Tibial artery (tissue), 4 donors: ENCODE data around the gene CRYM.

Experiments
- DNase-seq, 2 donors: peaks; one replicate each; pipeline ENCODE4 v3.0.0-alpha.2; 2019
- H3K27ac ChIP-seq, 2 donors: fragments of 200-600 bp; sonication (generic) in 1 of 2; 1 replicate in 1 of 2; 2 replicates in 1 of 2; pipeline ENCODE4 v1.5.1; 2018 to 2019; ENCODE audit warnings: mild to moderate bottlenecking in 1 of 2
- H3K27me3 ChIP-seq, 2 donors: fragments of 200-600 bp; sonication (generic) in 1 of 2; one replicate each; pipeline versions ENCODE4 v1.5.1 to v1.6.0; 2016 to 2019
- H3K36me3 ChIP-seq, 3 donors: fragments of 200-600 bp; sonication (generic) in 2 of 3; one replicate each; pipeline ENCODE4 v1.5.1; 2016 to 2019; ENCODE audit warnings: mild to moderate bottlenecking in 2 of 3
- H3K4me1 ChIP-seq, 4 donors: fragments of 200-600 bp; sonication (generic) in 2 of 4; 1 replicate in 3 of 4; 2 replicates in 1 of 4; pipeline ENCODE4 v1.5.1; 2016 to 2019
- H3K4me3 ChIP-seq, 2 donors: fragments of 200-600 bp; sonication (generic) in 1 of 2; 1 replicate in 1 of 2; 2 replicates in 1 of 2; pipeline ENCODE4 v1.5.1; 2018 to 2019; ENCODE audit warnings: mild to moderate bottlenecking in 2 of 2
- H3K9me3 ChIP-seq, 3 donors: fragments of 200-600 bp; sonication (generic) in 1 of 3; one replicate each; pipeline ENCODE4 v1.5.1; 2016 to 2019
- CTCF ChIP-seq, 2 experiments: fragments of 200-600 bp in 1 of 2; fragments of 450-650 bp in 1 of 2; IDR thresholded peaks; one replicate each; pipeline ENCODE4 v1.5.1; 2017 to 2019; ENCODE audit warnings: antibody characterized with exemption in 2 of 2, mild to moderate bottlenecking in 1 of 2, moderate library complexity in 1 of 2
- intact Hi-C: fragments of 100-400 bp; cut with DNase I; formaldehyde crosslinking; loops from one replicate; pipeline ENCODE4 v1.15.0; 2023; ENCODE audit warnings: low total_unique reads

The CRYM gene

DNA sequence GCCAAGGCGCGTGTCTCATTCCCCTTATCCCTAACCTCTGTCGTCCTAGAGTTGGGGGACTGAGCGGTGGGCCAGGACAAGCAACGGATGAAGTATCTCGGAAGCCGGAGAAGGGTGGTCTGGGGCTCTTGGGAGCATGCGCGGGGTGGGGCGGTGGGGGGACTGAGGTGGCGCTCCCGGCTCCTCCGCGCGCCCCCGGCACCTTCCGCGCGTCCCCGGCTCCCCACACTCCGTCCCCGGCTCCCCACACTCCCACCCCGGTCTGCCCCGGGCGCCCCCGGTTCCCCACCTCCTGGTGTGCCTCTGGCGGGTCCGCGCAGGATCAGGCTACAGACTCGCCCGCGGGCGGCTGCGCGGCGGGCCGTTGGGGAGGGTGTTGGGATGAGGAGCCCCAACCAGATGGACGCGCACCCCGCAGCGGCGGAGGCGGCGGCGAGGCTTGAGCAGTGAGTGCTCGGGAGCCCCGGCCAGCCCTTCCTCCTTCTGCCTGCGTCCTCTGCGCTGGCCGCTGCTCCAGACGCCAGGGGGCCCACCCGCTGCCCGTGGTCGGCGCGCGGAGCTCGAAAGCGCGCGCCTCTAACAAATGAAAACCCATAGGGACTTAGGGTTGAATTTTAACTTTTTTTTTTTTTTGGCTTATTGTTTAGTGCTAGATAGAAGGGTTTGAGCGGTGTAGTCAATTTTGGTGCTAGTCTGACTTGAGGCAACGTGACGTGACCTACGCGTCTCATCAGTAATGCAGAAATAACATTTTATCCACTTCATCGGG lies 5.6 kb upstream of the CRYM start:
- peak; percentile 49 to 70 for DNase-seq
- Histone ChIP-seq H3K36me3 (no peaks in the 10 kb centered on the region), H3K27ac (peak overlapping the region; percentile 42 to 52), H3K27me3 (peaks cover 0 to 5% of the 10 kb centered on the region in 2 donors), H3K4me1 (peaks cover 0 to 24% (median 7%) of the 10 kb centered on the region in 4 donors), H3K4me3 (peak overlapping the region; percentile 35 to 51), H3K9me3 (no peaks in the 10 kb centered on the region)
- peak; percentile 39 to 59 for TF ChIP-seq CTCF (IDR thresholded peaks at IDR 0.05)
- intact Hi-C loops = no loop called here

GRCh38 chr16:21281698-21282389 lies 3.8 kb upstream of the CRYM start:
- Histone ChIP-seq H3K4me3 (no peak overlapping the region), H3K27ac (no peak overlapping the region), H3K36me3 (no peaks in the 10 kb centered on the region), H3K9me3 (no peaks in the 10 kb centered on the region), H3K4me1 (peaks cover 0 to 31% (median 19%) of the 10 kb centered on the region in 4 donors), H3K27me3 (peaks cover 0 to 13% of the 10 kb centered on the region in 2 donors)
- intact Hi-C loops = no loop called here
- TF ChIP-seq CTCF (IDR thresholded peaks at IDR 0.05) = no peak
- DNase-seq = no peak

GRCh38 chr16:21279501-21279900 lies 1.4 kb upstream of the CRYM start:
- intact Hi-C loops = no loop called here
- Histone ChIP-seq H3K27ac (no peak overlapping the region), H3K36me3 (no peaks in the 10 kb centered on the region), H3K4me3 (no peak overlapping the region), H3K9me3 (no peaks in the 10 kb centered on the region), H3K4me1 (peaks cover 0 to 23% (median 16%) of the 10 kb centered on the region in 4 donors), H3K27me3 (peaks cover 0 to 17% of the 10 kb centered on the region in 2 donors)
- no peak for DNase-seq
- TF ChIP-seq CTCF (IDR thresholded peaks at IDR 0.05) = no peak

- H3K4me1 ChIP-seq = peaks cover 0 to 12% (median 9%) of the 10 kb centered on the region in 4 donors
- H3K4me3 ChIP-seq = peak overlapping the region; percentile 37 to 60
- intact Hi-C loops = no loop called here
- TF ChIP-seq CTCF (IDR thresholded peaks at IDR 0.05) = no peak
- no peak for DNase-seq
- H3K27ac ChIP-seq = no peak overlapping the region
- H3K27me3 ChIP-seq = peaks cover 0 to 17% of the 10 kb centered on the region in 2 donors
- no peaks in the 10 kb centered on the region for H3K9me3 ChIP-seq
- no peaks in the 10 kb centered on the region for H3K36me3 ChIP-seq
Measured at GRCh38 chr16:21277045-21277926, 804 bp downstream of the CRYM start.

GRCh38 chr16:21276090-21276489 lies 2.0 kb downstream of the CRYM start:
- intact Hi-C loops = no loop called here
- peaks cover 0 to 12% (median 9%) of the 10 kb centered on the region in 4 donors for H3K4me1 ChIP-seq
- H3K27ac ChIP-seq = no peak overlapping the region

More at GRCh38 chr16:21276090-21276489, 2.0 kb downstream of the CRYM start:
- Histone ChIP-seq H3K4me3 (no peak overlapping the region), H3K27me3 (peaks cover 0 to 17% of the 10 kb centered on the region in 2 donors), H3K36me3 (no peaks in the 10 kb centered on the region), H3K9me3 (no peaks in the 10 kb centered on the region)
- TF ChIP-seq CTCF (IDR thresholded peaks at IDR 0.05) = no peak
- no peak for DNase-seq
